Renal cortex interstitium (tissue), 11 donors: ENCODE data around the gene DYRK1B. TPM values are rescaled to one million over a fixed set of nuclear protein-coding genes. Genes with fewer than 3 reads are reported as not detected.
A peak's percentile ranks its signal among the peaks of the same experiment; 100 is the strongest.
"Not testable (repeated sequence)": the region's sequence is repeated elsewhere in the genome, so short reads cannot be mapped to it uniquely, and the experiment has no call there.

Experiments used
- DNase-seq, 11 donors: peaks; one replicate each; pipeline ENCODE4 v3.0.0-alpha.2; 2013; ENCODE audit warnings: low read depth in 9 of 11, low spot score in 4 of 11; ENCODE audit errors: extremely low read depth in 1 of 11
- polyA plus RNA-seq, 3 donors: library from polyadenylated mRNA; unstranded; fragments of 120-200 nt; gene quantifications; one replicate each; pipeline ENCODE4 v1.2.1, GENCODE V29; 2013; ENCODE audit not compliant: insufficient read length in 3 of 3

Gene DYRK1B
- polyA plus RNA-seq, 3 donors = 31.3 to 37.5 (median 36.1) TPM

DNA sequence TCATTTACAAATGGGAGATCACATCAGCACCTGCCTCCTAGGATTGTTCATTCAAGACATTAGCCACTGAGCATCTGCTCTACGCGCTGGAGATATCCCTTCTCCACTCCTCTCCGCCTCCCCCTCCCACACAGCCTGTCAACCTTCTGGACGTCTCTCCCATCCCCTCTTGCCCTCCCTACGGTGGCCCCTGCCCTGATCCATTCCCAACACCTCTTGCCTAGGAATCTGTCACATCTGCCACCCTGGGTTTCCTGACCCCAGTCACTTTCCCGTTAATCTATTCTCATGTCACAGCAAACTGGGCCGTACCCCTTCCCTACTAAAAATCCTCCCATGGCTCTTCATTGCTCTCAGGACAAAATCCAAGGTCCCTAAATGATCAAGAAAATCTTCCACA, 10.3 kb downstream of the DYRK1B start:
- DNase-seq = no peak

DNA sequence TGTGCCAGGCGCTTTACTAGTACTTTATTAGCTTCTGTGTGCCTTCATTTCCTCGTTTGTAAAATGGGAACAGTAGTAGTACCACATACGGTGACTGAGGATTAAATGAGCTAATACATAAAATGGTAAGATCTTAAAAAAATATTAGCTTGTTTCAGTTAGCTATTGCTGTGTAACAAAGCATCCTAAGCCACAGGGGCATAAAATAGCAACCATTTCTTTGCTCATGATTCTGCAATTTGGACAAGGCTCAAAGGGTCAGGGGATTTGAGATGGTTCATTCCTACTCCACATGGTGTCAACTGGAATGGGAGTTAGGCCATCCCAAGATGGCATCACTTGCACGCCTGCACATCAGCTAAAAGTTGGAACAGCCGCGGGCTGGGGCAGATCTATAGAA, 13.3 kb downstream of the DYRK1B start:
- DNase-seq = no peak

- DNase-seq = no peak
Observed at GRCh38 chr19:39819786-39820185, 14.2 kb downstream of the DYRK1B start.

DNA sequence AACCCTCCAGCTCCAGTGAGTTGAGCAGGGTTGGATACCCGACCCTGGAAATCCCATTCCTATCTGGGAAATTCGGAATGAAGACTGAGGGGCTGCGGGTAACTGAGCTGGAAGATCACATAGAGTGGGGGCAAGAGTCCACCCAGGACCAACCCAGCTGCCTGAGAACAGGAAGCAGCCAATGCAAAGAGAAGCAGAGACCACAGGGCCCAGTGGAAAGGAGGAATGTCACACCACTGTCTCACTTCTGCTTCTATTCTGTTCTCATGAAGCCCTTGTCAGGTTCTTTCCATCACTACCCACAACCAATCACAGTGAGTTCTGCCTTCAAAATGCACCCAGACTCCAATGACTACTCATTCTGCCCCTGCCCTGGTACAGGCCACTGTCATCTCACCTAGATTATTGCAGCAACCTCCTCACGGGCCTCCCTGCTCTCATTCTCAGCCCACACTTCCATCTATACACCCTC, 15.3 kb downstream of the DYRK1B start:
- no peak for DNase-seq

- DNase-seq = no peak
Observed at GRCh38 chr19:39817888-39818561, 15.9 kb downstream of the DYRK1B start.

DNA sequence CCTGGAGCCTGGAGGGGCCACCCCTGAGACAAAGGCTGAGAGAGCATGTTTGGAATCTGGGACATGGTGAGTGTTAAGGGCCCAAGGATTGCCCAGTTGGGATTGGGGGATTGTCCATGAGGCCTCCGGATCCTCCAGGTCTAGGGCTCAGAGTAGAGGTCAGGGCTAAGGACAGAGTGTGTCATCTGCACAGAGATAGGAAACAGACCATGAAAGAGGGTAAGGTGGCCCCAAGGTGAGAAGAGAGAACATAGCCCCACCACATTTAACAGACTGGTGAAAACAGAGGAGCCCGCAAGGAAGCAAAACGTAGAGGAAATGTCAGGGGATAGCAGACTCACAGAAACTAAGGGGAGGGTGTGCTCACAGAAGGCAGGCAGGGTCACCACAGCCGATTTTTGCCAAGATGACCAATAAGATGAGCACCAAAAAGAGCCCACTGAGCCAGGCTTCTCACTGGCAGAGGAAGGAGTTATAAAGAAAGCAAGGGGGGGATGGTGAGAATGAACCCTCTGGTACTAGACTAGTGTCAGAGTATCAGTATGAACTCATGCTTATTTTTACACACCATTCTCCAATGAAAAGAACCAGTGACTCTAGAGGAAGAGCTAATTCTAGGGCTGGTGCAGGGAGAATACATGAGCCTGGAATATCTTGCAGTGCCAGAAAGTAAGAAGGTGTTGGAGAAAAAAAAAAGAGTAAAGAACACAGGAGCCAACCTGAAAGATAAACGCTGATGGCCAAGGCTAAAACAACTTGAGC, 17.5 kb downstream of the DYRK1B start:
- no peak for DNase-seq

GRCh38 chr19:39814595-39814994, 19.4 kb downstream of the DYRK1B start:
- no peak for DNase-seq

GRCh38 chr19:39814111-39814510, 19.9 kb downstream of the DYRK1B start:
- not testable (repeated sequence) for DNase-seq

DNA sequence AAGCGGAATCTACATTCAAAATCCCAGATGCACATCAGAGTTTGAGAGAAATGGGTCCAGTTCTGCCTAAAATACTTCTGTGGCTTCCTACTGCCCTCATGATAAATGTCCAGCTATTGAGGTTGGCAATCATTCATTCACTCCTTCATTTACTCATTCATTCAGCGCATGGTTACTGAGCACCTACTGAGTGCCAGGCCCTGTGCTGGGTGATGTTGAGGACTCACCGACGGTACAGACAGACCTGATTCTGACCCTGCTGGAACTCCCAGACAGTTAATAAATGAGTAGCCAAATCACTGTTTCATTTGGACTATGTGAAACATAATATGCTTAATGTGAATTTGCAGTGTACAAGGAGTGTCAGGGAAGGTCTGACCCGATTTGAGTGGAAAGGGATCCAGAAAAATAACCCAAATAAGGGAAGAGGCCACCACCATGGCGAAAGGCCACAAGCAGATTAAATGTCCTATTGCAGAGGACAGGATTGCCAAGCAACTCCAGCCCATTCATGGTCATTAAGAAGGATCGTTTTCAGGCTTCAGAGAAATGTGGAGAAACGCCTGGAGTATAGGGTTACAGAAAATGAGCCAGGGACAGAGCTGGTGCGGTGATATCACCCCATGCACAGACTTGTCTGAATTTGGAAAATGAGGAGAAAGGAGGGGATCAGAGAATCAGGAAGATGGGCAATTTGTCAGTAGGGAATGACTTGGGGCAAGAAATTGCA, 20.5 kb downstream of the DYRK1B start:
- peak in 1 of 11 donors; percentile 11 for DNase-seq

DNA sequence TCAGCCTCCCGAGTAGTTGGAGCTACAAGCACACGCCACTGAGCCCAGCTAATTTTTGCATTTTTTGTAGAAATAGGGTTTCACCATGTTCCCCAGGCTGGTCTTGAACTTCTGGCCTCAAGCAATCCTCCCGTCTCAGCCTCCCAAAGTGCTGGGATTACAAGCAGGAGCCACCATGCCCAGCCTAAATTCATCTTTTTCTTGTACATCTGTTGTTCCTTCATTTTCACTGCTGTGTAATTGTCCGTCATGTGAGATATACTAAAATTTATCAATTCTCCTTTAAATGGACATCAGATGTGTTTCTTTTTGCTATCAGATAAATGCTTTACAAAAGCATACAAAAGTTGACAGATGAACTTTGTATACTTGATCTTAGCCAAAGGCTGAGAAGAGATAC, 22.9 kb downstream of the DYRK1B start:
- no peak for DNase-seq

- DNase-seq = no peak
Observed at GRCh38 chr19:39810424-39810823, 23.5 kb downstream of the DYRK1B start.

GRCh38 chr19:39809368-39809767, 24.6 kb downstream of the DYRK1B start:
- DNase-seq = no peak

- DNase-seq = not testable (repeated sequence)
Observed at GRCh38 chr19:39808688-39809087, 25.3 kb downstream of the DYRK1B start.

- no peak for DNase-seq
Observed at GRCh38 chr19:39807846-39808364, 26.1 kb downstream of the DYRK1B start.

- no peak for DNase-seq
Observed at GRCh38 chr19:39805104-39805503, 28.9 kb downstream of the DYRK1B start.

GRCh38 chr19:39802958-39803357, 31.0 kb downstream of the DYRK1B start:
- peak in 1 of 11 donors; percentile 13 for DNase-seq

- no peak for DNase-seq
Observed at GRCh38 chr19:39797083-39797482, 36.9 kb downstream of the DYRK1B start.

DNA sequence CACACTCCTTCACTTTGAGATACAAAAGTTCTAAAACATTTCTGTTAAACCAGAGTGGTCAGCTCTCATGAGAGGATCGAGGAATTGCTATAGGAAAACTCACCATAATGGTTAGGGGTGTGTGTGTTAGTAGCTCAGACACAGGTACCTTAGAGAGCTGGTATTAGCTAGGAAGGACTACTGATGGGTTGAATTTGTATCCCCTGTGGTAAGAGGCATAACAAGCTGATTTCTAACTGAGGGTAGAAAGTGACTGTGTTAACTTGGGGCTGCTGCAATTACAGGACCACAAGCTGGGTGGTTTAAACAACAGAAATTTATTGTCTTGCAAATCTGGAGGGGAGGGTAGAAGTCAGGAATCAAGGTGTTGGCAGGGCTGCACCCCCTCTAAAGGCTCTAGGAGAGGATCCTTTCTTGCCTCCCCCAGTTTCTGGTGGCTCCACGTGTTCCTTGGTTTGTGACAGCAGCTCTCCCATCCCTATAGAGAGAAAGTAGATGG, 37.9 kb downstream of the DYRK1B start:
- DNase-seq = no peak

- DNase-seq = no peak
Observed at GRCh38 chr19:39795001-39795400, 39.0 kb downstream of the DYRK1B start.
